SIG-M5 treated with dmso at 0.1 percent for 504 hours (cell line): Measurements from ENCODE around the gene GNB1L.
"Not testable (repeated sequence)": the region's sequence is repeated elsewhere in the genome, so short reads cannot be mapped to it uniquely, and the experiment has no call there.

ENCODE experiments used
- DNase-seq: peaks from one replicate; lab custom pipeline; 2025; ENCODE audit not compliant: unreplicated experiment; lab: John Stamatoyannopoulos, UW

The GNB1L gene

DNA sequence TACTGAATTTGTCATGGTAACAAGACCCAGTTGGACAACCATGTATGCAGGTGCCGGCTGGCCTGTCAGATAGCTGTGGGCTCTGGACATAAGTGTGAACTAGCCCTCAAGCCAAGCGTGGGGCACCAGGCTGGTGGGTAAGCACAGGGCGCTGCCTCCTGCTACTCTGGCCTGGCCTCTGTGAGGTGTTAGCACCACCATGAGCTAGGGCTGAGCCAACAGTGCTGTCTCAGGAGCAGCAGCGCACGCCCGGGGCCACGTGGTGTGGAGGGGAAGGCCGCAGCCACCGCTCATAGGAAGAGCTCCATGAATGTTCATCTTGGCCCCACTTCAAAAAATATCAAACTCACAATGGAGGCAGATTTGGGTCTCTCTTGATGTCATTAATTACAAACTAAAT is 35.3 kb upstream of the GNB1L start:
- no peak for DNase-seq

DNA sequence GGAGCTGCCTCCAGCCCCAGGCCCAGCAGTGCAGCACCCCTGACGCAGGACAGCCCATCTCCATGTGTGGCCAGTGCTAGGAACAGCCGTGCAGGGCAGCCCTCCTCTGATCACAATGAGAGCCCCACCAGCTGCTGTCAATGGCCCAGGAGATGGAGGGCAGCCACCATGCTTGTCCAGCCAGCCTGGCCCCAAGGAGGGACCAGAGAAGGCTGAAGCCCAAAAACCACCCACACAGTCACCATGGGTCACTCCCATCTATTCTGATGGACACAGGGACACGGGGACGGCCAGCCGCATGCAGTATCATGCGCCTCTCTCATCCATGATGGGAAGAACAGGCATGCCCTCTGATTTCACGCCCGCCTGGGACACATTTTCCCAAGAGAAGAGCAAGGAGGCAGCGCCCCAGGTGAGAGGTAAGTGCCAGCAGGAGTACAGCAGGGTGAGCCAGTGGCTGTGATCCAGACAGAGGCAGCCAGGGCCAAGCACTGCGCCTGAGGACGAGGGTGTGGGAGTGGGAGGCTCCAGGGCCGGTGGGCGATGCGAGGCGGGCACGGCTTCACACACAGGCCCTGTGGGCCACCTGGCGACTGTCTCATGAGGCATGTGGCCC is 33.6 kb upstream of the GNB1L start:
- DNase-seq: no peak

DNA sequence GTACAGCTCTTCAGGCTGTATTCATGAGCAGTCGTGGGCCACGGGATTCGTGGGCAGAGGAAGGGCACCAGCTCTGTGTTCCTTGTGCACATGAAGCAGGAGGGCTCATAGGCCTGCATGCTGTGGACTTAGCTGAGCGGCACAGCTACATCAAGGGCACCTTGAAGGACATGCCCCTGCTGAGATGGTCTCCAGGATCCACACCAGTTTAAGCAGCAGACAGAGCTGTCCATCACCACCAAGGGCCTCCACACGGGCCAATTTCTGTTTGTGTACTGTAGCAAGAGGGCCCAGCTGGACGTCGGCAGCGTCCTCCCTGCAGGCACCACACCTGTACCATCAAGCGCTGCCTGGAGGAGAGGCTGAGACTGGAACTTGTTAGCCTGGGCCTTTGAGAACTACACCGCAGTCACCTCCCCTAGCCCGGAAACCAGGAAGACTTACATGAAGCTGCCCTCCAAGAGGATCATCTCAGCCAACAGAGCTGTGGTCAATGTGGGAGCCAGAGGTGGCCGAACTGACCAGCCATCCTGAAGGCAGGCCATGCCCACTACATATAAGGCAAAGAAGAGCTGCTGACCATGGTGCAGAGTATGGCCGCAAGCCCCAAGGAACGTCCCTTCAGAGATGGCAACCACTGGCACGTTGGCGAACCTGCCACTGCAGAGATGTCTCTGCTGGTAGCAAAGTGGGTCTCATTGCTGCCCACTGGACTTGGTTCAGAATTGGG is 32.7 kb upstream of the GNB1L start:
- no peak for DNase-seq

DNA sequence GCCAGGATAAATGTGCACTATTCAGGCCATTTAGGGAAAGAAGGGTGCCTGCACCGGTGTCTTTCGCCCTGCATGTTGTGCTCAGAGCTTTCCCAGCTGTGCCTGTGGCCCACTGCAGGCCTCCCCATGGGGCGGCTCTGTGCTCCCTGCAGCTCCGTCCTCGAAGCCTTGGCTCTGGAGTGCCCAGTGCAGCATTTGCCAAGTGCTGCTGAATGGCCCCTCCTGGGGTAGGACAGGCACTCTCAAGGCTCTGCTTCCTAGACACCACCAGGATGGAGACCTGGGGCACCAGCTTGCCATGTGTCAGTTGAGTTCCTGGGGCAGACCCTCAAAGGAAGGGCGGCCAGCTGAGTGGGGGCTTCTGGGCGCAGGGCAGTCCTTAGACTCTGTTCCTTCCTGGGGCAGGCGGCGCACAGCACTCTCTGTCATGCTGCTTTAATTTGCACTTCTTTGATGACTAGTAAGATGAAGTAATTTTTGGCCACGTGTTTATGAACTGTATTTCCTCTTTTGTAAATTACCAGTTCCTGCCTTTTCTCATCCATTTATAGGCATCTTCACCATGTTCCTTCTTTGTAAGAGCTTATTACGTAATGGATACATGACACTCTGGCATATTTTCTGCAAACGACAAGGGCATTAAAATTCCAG is 32.1 kb upstream of the GNB1L start:
- peak; percentile 99 for DNase-seq

DNA sequence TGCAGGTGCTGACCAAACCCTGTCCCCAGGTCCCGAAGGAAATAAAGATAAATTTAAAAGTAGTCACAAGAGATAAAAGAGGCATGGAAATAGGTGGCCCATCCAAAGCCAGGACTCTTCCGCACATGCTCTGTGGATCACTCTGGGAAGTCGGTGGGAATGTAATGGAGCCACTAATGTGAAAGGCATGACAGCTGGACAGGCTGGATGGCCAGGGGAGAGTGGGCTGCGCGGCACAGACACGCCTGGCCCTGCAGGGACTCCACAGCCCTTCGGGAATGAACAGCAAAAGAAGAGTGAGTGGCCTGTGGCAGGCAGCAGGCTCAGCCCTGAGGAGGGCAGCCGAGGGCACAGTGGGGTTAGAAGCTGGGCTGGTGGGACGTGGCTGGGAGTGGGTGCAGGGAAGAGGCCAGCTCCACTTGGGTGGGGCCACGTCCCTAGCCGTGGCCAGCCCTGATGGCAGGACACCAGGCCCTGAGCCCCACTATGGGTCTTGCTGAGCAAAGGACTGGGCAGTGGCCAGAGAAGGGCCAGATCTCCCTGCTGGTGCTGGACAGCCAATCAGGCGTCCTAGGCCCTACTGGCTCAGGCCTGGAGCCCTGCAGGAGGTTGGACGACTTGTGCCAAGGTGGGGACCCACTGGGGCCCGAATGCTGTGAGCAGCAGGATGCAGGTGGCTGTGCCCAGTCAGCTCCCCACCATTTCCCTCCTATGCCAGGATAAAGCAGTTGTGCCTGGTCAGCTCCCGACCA is 31.3 kb upstream of the GNB1L start:
- DNase-seq: no peak

DNA sequence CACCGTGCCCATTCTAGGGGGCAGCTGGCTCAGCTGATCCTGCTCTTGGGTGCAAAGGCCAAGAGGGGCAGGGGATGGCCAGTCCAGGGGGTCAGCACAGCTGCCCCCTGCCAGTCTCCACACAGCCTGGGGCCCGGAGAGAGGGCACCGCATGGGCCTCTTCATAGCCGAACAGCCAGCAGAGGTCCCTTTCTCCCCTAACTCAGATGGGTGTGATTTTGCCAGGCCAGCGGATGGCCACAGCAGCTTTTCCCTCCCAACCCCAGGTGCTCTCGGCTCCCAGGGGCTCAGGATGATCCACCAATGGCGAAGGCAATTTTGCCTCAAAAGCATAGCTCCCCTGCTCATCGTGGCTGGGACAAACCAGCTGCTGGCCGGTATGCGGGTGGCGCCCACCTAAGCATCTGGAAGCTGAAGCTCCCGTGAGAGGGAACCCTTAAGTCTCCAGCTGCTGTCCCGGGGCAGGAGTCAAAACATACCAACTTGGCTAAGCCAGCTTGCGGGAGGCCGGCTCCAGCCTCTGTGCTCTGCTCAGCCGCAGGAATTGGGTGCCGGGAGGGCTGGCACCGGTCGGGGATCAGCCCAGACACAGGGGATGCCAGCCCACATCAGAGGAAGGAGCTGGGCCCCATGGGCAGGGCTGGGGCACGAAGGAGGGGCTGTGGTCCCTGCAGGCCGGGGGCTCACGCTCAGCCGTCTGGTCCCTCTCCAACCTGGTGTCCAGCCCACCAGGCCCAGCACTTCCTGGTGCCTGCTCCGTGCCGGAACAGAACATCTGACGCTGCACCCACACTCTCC is 30.5 kb upstream of the GNB1L start:
- DNase-seq: no peak

DNA sequence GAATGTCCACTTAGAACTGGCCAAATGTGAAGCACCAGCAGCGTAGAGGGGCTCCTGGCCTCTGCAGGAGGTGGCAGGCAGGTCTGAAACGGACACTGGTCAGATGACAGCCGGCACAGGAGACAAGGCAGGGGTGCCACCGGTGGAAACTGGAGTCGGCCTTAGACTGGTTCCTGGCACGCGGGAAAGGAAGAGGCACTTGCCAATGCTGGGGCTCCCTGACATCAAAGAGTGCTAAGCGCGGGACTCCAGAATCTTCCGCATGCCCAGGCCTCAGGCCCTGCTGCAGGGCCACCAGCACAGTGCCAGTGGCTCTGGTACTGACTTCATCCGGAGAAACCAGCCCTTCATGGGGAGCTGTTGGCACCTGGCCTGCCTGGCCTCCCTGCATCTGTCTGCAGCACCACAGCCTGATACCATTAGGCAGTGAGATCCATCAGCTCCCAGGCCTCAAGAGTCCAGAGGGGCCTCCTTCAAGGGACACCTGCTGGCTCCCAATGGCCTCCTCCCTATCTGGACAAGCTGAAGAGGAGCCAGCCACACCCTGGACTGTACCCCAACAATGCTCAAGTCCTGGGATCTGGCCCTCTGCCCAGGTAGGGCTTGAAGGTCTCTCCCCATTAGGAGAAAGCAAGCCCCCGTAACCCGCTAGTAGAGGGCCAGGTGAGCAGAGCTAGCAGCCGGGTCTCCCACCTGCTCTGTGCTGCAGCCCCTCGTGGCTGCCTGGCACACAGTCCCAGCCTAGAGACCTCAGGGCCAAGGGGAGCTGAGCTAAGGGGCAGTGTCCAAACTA is 29.7 kb upstream of the GNB1L start:
- DNase-seq: no peak

DNA sequence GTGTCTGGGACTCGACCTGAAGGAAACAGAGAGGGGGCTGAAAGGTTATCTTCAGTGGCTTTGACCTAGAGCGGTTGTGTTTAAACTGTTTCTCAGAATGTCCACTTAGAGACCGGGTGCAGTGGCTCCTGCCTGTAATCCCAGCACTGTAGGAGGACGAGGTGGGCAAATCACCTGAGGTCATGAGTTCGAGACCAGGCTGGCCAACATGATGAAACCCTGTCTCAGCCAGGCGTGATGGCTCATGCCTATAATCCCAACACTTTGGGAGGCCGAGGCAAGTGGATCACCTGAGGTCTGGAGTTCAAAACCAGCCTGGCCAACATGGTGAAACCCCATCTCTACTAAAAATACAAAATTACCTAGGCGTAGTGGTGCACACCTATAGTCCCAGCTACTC is 28.8 kb upstream of the GNB1L start:
- not testable (repeated sequence) for DNase-seq

DNA sequence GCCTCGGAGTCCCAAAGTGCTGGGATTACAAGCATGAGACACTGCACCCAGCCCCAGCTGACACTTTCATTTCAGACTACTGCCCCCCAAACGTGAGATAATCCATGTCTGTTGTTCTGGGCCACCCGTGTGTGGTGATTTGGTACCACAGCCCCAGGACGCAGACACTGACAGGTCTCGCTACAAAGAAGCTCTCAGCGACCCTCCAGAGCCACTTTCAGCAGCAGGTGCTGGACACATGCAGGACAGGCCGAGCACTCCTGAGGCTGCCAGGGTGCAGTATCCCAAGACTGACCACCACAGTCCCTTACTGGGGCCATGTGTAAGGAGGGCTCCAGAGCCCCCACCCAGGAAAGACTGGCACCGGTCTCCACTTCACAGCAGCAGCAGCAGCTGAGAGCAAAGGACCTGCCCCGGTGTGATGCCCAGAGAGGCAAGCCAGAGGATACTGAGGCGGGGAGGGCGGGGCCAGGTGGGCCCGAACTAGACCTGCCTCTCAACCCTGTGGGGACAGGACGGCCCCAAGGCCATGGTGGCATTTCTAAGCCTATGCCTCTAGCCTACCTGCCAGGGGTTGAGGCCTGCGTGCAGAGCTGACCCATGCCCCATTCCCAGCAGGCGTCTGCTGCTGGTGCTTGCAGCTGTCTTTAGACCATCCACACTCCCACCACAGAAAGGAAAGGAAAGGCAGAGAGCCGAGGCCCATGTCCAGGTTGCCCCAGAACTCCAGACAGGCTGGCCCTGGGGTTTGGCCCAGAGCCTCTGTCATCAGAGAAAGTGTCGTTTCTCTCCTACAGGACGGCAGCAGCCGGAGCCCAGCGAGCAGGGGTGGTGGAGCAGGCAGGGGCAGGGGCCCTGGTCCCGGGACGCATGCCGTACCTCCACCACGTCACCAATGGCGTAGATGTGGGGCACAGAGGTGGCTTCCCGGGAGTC is 28.0 kb upstream of the GNB1L start:
- no peak for DNase-seq

DNA sequence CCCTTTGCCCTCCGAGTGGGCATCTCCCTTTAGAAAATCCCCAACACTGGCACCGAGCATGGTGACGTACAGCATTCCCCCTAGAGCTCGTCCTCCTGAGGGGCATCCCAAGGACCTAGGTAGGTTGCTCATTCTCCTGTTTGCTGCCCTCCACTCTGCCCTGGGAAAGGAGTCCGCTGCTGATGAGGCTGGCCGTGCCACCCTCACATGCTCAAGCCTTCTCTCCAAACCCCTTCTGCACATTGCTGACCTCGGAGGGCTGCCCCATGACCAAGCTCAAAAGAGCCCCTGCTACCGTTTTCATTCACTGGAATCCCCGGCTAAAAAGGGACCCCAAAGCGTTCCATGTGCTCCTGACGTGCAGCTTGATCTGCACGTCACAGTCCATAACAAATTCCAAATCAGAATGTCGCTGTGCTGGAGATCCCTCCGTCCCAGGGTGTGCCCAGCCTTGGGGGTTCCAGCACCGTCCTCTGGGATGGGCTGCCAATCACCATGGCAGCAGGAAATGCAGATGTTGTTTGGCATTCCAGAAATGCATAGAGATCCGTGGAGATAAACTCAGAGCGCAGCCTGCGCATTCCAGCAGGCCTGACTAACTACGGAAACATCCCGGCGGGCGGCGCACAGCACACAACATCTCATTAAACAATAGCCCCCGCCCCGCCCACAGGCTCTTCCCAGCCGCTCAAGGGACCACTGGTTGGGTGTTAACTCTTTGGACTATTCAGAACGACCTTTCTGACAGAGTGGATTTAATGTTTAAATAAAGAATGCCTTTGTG is 26.3 kb upstream of the GNB1L start:
- peak; percentile 29 for DNase-seq

DNA sequence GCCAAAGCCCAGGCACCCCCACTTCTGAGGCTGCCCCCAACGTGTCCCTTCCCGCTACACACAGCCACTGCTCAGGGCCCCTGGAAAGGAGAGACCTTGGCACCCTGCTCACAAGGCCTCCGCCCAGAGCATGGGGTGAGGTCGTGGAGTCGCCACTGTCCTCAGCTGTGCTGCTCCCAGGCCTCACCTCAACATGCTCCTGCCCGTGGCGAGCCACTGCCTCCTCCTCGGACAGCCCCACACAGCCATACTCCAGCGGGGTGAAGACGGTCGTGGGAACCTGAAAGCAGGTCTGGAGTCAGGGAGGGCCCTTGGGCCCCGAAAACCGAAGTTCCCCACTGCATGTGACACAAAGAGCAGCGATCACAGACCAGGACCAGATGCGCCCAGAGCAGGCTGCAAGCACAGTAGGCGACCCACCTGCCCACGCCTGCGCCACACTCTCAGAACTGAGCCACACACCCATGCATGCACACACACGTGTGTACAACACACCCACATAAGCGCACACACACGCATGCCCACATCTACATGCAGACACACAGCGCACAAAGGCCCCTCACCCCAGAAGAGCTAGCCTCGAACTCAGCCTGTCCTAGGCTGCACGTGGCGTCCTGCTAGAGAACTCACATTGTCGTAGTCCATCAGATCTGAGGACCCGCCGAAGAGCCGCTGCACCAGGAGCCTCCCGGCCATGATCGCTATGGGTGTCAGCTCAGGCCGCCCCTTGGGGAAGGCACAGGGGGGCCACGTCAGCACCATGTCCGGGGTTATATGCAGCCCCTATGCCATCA is 25.5 kb upstream of the GNB1L start:
- no peak for DNase-seq

DNA sequence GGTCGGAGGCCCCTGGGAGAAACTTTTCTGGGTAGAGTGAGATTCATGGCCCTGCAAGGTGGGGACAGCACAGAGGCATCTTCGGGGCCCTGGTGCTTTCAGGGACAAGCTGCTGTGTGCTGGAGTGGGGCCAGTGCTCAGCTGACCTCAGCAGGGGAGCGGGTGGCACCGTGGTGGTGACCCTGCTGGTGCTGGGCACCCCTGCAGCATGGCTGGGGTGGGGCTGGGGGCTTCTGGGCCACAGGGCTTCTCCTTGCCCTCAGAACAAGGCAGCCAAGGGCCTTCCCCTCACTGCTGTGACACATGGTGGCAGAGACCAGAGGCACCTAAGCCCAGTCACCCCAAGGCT is 24.9 kb upstream of the GNB1L start:
- no peak for DNase-seq

DNA sequence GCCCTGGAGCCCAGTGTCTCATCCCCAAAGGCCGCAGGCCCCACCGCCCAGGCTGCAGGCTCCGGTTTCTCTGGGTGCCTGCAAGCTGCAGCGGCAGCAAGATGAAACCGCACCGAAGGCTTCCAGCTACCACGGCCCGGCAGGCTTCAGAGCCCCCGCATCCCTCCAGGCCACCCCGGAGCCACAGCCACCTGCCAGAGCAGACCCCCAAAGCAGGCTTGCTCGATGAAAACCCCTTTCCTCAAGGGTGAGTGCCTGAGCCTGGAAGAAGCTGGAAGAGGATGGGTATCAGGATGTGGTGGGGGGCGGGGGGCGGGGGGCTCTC is 24.5 kb upstream of the GNB1L start:
- no peak for DNase-seq

DNA sequence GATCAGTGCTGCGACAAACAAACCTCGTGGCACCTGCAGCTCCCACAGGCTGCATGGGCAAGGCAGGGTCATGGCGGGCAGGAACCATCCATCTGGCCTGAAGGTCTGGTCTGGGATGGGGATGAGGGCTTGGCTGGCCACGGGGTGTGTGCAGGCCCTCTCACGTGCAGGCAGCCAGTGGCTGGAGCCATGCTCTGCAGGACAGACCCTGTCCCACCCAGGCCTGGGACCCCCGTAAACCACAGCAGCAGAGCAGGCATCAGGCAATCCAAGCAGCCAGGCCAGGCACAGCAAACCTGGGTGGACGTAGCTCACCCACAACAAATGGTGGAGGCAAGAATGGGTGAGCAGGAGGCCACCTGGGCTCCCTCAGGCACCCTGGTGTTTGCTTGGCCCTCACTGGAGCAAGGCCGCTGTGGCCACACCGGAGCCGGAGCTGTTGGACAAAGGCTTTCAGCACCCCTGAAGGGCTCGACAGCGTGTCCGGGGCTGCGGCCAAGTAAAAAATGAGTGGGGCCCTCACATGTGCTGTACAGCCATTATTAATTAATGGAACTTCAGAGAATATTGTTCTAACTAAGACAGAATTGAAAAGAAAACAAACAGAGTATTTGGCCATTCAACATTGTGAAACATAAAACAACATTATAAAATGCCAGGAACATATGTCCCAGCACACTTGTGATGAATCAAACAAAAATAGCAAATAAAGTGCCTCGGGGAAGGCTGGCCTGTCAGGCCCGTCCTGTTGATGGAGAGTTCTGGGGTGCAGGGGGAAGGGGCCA is 24.0 kb upstream of the GNB1L start:
- no peak for DNase-seq

DNA sequence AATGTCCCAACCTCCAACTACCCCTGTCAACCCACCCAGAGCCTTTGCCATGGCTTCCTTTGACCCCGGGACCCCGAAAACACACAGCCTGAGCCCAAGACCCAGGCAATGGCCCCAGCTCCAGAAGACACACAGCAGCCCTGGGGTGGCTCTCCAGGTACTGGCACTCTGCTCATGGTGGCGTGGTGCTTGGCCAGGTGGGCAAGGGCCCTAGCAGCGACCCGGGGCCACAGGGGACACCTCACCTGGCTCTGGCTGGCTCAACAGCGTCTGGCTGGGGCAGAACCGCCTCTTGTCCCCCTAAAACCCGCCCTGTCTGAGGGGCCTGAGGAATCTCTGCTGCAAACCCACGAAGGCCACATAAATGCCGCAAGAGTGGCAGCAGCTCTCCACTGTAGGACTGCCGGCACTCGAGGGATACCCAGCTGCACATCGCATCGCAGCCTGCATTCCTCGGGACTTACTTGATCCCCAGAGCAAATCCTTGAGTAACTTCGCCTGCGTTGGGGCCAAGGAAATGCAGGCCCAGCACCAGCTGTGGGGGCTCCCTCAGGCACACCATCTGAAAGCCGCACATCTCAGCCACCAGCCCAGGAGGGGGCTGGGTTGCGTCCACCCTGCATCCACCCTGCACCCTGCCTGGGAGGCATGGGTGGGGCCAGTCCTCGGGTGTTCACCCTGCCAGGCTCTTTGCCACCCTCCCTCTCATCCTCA is 23.1 kb upstream of the GNB1L start:
- no peak for DNase-seq

DNA sequence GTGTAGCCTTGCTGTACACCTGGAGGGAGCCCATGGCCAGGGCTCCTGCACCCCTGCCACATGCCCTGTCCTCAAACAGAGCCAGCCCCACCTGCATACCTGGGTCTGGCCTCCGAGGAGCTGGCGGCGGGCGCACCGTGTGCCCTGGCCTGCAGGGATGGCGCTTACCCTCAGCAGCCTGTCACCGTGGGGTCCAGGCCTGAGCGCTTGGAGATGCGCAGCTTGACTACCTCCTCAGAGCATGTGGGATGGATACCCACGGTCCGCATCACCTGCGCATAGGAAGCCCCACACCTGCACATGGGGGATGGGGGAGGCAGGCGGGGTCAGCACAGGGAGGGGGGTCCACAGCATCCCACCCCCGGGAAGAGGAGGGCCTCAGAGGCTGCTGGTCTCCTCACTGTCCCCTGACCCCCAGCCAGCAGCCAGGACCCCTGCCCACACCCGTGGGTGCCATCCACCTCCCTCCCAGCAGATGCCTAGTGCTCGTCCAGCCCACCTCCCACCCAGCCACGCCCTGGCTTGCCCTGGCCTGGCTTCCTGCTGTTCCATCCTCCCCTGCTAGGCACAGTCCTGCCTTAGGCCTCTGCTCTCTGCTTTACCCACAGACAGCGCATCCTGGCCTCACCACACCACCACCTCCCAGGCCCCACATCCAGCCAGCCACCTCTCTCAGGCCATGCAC is 22.4 kb upstream of the GNB1L start:
- no peak for DNase-seq
